ENCODE data around the gene CEBPA.

DNA sequence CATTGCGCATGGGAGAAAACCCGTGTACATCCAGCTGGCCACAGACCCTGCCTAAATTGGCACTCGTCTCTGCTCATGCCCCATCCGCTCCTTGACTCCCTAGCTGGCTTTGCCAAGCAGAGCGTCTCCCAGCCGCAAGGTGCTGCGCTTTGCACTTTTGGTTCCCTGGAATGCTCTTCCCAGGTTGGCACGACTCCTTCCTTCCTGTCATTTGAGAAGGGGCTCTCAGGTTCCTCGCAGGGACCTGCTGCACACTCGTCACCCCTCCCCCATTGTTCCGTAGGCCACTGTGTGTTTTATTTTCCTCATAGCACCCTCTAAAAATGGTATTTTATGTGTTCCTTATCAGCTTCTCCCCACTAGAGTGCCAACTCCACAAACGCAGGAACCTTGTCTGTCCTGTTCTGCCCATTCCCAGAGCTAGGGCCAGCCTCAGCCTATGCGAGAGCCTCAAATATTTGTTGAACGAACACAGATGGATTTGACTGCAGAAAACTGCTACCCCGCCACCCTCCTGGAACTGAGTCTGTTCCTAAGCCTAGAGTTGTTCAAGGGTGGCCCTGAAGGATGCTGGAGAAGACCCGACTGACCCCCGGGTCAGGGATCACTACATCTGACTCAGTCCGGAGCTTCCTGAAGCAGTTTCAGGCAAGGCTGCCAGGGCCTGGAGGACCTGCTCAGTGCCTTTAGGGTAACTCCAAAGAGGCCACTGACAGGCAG is 8.4 kb upstream of the CEBPA start:
- TF ChIP-seq CTCF (IDR thresholded peaks at IDR 0.05) (no peak), POLR2A (IDR thresholded peaks at IDR 0.05) (no peak)
